ENCODE data around the gene TGFBR3L.
"Not testable (repeated sequence)": the region's sequence is repeated elsewhere in the genome, so short reads cannot be mapped to it uniquely, and the experiment has no call there.

Gene TGFBR3L

DNA sequence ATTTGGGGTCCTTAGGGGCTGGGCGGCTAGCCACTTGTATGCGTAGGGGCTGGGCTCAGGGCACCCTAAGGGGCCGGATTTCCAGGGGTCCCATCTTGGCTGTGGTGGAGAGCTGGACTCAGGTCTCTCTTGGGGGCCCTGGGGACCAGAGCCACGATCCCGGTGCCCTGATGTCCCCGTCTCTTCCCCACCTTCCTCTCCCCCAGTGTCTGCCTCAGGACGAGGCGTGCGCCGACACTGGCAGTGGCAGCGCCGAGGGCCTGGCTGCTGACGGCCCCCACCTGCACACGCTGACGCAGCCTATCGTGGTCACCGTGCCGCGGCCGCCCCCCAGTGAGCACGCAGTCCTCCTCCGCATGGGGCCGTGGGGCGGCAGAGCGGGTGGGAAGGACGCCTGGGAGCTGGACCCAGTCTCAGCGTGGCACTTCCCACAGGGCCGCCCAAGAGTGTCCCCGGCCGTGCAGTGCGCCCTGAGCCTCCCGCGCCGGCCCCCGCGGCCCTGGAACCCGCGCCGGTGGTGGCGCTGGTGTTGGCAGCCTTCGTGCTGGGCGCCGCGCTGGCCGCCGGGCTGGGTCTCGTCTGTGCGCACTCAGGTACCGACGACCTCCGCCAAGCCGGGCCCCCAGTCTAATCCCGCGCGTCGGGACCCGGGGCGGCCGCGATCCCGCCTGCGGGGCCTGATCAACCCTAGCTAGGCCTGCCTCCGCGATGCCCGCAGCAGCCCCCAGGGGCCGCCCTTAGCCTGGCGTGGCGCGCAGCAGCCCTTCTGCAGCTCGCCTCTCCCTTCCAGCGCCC lies 2.8 kb downstream of the TGFBR3L start:
- peak in 1 of 3 donors; percentile 39 for DNase-seq
- H3K27ac ChIP-seq (ENCODE audit: insufficient read depth, low read length, poor library complexity, severe bottlenecking), result no peak overlapping the region

GRCh38 chr19:7918062-7918614 lies 3.5 kb downstream of the TGFBR3L start:
- not testable (repeated sequence) for DNase-seq; H3K27ac ChIP-seq (ENCODE audit: insufficient read depth, low read length, poor library complexity, severe bottlenecking); H3K9me3 ChIP-seq (ENCODE audit: control insufficient read depth, low read length)
- Histone ChIP-seq H3K4me1 (ENCODE audit: control insufficient read depth, insufficient read depth, low read length, poor library complexity, severe bottlenecking) (peaks cover 43% of the 10 kb centered on the region), H3K27me3 (replicated peaks; ENCODE audit: control insufficient read depth, insufficient read depth, low read length, poor library complexity, severe bottlenecking) (peaks cover 31% of the 10 kb centered on the region), H3K4me3 (ENCODE audit: insufficient read depth, low read depth, low read length, poor library complexity, severe bottlenecking) (peak overlapping the region; percentile 40), H3K36me3 (ENCODE audit: control insufficient read depth, insufficient read depth, low read length) (peaks cover 13% of the 10 kb centered on the region)

More for the DNA sequence above, 2.8 kb downstream of the TGFBR3L start:
- H3K36me3 ChIP-seq (ENCODE audit: control insufficient read depth, insufficient read depth, low read length), result peaks cover 12% of the 10 kb centered on the region
- H3K9me3 ChIP-seq (ENCODE audit: control insufficient read depth, low read length), result no peaks in the 10 kb centered on the region
- H3K4me1 ChIP-seq (ENCODE audit: control insufficient read depth, insufficient read depth, low read length, poor library complexity, severe bottlenecking), result peaks cover 43% of the 10 kb centered on the region
- H3K4me3 ChIP-seq (ENCODE audit: insufficient read depth, low read depth, low read length, poor library complexity, severe bottlenecking), result peak overlapping the region; percentile 40
- H3K27me3 ChIP-seq (replicated peaks; ENCODE audit: control insufficient read depth, insufficient read depth, low read length, poor library complexity, severe bottlenecking), result peaks cover 31% of the 10 kb centered on the region

DNA sequence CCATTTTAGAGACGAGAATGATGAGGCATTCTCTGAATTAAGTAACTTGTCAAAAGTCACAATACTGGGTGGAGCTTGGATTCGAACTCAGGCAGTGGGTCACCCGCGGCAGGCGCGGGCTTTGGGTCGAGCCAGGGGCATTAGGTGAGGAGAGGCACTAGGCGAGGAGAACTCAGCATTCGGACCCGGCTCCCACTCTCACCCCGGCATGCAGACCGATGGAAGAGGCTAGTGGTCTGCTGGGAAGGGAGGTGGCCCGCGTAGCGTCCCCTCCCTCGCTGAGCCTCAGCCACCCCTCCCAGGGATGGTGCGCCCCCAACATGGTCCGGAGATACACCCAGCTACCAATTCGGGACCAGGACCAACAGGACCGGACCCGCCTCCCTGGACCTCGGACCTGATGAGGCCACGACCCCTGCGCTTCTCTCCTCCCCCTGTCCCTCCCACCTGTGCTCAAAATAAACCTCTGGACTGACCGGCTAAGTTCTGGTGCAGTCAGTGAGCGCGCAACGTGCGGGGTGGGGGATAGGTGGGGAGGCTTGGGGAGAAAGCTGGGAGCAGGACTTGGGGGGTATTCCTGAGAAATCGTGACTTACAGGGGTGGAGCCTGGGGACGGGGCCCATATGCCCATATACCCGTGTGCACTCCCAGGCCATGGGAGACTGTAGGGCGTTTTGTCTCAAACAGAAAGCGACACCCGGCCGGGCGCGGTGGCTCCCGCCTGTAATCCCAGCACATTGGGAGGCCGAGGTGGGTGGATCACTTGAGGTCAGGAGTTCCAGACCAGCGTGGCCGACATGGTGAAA lies 4.2 kb downstream of the TGFBR3L start:
- Histone ChIP-seq H3K27me3 (replicated peaks; ENCODE audit: control insufficient read depth, insufficient read depth, low read length, poor library complexity, severe bottlenecking) (peaks cover 31% of the 10 kb centered on the region), H3K36me3 (ENCODE audit: control insufficient read depth, insufficient read depth, low read length) (peaks cover 15% of the 10 kb centered on the region), H3K4me3 (ENCODE audit: insufficient read depth, low read depth, low read length, poor library complexity, severe bottlenecking) (no peak overlapping the region), H3K9me3 (ENCODE audit: control insufficient read depth, low read length) (no peaks in the 10 kb centered on the region), H3K4me1 (ENCODE audit: control insufficient read depth, insufficient read depth, low read length, poor library complexity, severe bottlenecking) (peaks cover 43% of the 10 kb centered on the region), H3K27ac (ENCODE audit: insufficient read depth, low read length, poor library complexity, severe bottlenecking) (no peak overlapping the region)
- DNase-seq, result no peak

GRCh38 chr19:7919610-7920518 lies 5.2 kb downstream of the TGFBR3L start, which contains the start of gene SNAPC2:
TSS of gene SNAPC2 (plus strand) at chr19:7920338. CDS start at chr19:7920367, 29 bp downstream.
- H3K4me1 ChIP-seq (ENCODE audit: control insufficient read depth, insufficient read depth, low read length, poor library complexity, severe bottlenecking), result peaks cover 47% of the 10 kb centered on the region
- no peaks in the 10 kb centered on the region for H3K9me3 ChIP-seq (ENCODE audit: control insufficient read depth, low read length)
- H3K27me3 ChIP-seq (replicated peaks; ENCODE audit: control insufficient read depth, insufficient read depth, low read length, poor library complexity, severe bottlenecking), result peaks cover 31% of the 10 kb centered on the region
- H3K27ac ChIP-seq (ENCODE audit: insufficient read depth, low read length, poor library complexity, severe bottlenecking), result peak within 1 kb of the TSS; percentile 72
- peak; percentile 92 to 94 (median 93) for DNase-seq
- H3K4me3 ChIP-seq (ENCODE audit: insufficient read depth, low read depth, low read length, poor library complexity, severe bottlenecking), result peak within 1 kb of the TSS; percentile 90
- H3K36me3 ChIP-seq (ENCODE audit: control insufficient read depth, insufficient read depth, low read length), result peaks cover 15% of the 10 kb centered on the region

- Histone ChIP-seq H3K4me1 (ENCODE audit: control insufficient read depth, insufficient read depth, low read length, poor library complexity, severe bottlenecking) (peaks cover 51% of the 10 kb centered on the region), H3K4me3 (ENCODE audit: insufficient read depth, low read depth, low read length, poor library complexity, severe bottlenecking) (peak overlapping the region; percentile 90), H3K9me3 (ENCODE audit: control insufficient read depth, low read length) (no peaks in the 10 kb centered on the region), H3K27ac (ENCODE audit: insufficient read depth, low read length, poor library complexity, severe bottlenecking) (peak overlapping the region; percentile 72), H3K36me3 (ENCODE audit: control insufficient read depth, insufficient read depth, low read length) (peaks cover 15% of the 10 kb centered on the region), H3K27me3 (replicated peaks; ENCODE audit: control insufficient read depth, insufficient read depth, low read length, poor library complexity, severe bottlenecking) (peaks cover 29% of the 10 kb centered on the region)
- DNase-seq, result peak; percentile 99 to 100 (median 99)
Measured at GRCh38 chr19:7920519-7921301, 6.1 kb downstream of the TGFBR3L start.

DNA sequence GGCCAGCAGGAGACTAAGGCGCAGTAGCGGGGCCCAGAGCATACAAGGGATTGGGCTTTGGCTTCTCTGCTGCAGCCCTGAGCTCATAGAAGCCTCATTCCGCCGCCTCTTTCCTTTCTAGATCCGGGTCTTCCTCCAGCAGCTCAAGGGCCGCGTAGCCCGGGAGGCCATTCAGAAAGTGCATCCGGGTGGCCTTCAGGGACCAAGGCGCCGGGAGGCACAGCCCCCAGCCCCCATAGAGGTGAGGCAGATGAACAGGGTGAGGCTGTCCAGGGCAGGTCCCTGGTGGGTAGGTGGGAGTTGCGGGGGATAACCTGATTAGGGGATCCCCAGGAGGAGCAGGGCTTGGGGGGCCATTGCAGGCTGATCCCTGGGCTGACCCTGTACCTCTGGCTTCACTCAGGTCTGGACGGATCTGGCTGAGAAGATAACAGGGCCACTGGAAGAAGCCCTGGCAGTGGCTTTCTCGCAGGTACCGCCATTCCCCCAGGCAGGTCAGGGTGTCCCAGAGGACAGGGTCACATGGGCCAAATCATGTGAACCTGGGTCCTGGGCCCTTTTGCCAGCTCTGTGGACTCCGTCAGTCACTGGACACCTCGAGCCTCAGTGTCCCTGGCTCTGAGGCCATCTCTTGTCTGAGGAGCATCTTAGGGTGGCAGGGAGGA lies 6.8 kb downstream of the TGFBR3L start:
- H3K9me3 ChIP-seq (ENCODE audit: control insufficient read depth, low read length), result no peaks in the 10 kb centered on the region
- H3K27me3 ChIP-seq (replicated peaks; ENCODE audit: control insufficient read depth, insufficient read depth, low read length, poor library complexity, severe bottlenecking), result peaks cover 22% of the 10 kb centered on the region
- peak overlapping the region; percentile 54 for H3K27ac ChIP-seq (ENCODE audit: insufficient read depth, low read length, poor library complexity, severe bottlenecking)
- no peak for DNase-seq
- peaks cover 15% of the 10 kb centered on the region for H3K36me3 ChIP-seq (ENCODE audit: control insufficient read depth, insufficient read depth, low read length)
- peak overlapping the region; percentile 24 for H3K4me3 ChIP-seq (ENCODE audit: insufficient read depth, low read depth, low read length, poor library complexity, severe bottlenecking)
- H3K4me1 ChIP-seq (ENCODE audit: control insufficient read depth, insufficient read depth, low read length, poor library complexity, severe bottlenecking), result peaks cover 46% of the 10 kb centered on the region

DNA sequence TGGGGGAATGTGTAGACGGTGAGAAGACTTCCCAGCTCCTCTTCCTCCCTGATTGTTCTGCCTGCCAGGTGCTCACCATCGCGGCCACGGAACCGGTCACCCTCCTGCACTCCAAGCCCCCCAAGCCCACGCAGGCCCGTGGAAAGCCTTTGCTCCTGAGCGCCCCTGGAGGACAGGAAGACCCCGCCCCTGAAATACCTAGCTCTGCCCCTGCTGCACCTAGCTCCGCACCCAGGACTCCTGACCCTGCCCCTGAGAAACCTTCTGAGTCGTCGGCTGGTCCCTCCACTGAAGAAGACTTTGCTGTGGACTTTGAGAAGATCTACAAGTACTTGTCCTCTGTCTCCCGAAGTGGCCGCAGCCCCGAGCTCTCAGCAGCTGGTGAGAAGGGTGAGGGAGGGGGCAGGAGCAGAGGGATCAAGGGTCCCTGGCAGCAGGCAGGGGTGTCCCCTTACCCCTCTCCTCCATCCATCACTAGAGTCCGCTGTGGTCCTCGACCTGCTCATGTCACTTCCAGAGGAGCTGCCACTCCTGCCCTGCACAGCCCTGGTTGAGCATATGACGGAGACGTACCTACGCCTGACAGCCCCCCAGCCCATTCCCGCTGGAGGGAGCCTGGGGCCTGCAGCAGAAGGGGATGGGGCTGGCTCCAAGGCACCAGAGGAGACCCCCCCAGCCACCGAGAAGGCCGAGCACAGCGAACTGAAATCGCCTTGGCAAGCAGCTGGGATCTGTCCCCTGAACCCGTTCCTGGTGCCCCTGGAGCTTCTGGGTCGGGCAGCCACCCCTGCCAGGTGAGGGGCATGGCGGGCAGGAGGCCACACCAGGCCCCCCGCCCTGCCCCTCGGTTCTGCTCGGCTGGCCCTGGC lies 7.6 kb downstream of the TGFBR3L start:
- no peak for DNase-seq
- Histone ChIP-seq H3K27ac (ENCODE audit: insufficient read depth, low read length, poor library complexity, severe bottlenecking) (peak overlapping the region; percentile 17), H3K36me3 (ENCODE audit: control insufficient read depth, insufficient read depth, low read length) (peaks cover 15% of the 10 kb centered on the region), H3K4me3 (ENCODE audit: insufficient read depth, low read depth, low read length, poor library complexity, severe bottlenecking) (no peak overlapping the region), H3K4me1 (ENCODE audit: control insufficient read depth, insufficient read depth, low read length, poor library complexity, severe bottlenecking) (peaks cover 42% of the 10 kb centered on the region), H3K27me3 (replicated peaks; ENCODE audit: control insufficient read depth, insufficient read depth, low read length, poor library complexity, severe bottlenecking) (peaks cover 16% of the 10 kb centered on the region), H3K9me3 (ENCODE audit: control insufficient read depth, low read length) (no peaks in the 10 kb centered on the region)

DNA sequence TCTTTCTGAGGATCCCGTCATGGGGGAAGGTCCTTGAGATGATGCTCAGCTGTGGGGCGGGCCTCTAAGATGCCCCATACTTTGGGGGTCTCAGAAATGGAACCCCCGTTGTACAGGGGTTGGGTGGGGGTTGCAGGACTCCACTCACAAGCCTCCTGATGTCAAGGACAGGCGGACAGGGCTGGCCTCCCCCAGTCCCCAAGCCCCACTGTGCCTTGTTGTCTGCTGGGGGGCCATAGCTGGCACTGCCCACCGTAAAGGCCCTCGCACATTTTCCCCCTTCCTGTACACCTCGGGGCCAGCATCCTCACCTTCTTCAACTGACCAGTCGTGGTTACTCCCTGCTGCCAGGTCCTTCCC lies 8.2 kb downstream of the TGFBR3L start:
- H3K27ac ChIP-seq (ENCODE audit: insufficient read depth, low read length, poor library complexity, severe bottlenecking), result no peak overlapping the region
- H3K36me3 ChIP-seq (ENCODE audit: control insufficient read depth, insufficient read depth, low read length), result peaks cover 15% of the 10 kb centered on the region
- no peak for DNase-seq
- H3K27me3 ChIP-seq (replicated peaks; ENCODE audit: control insufficient read depth, insufficient read depth, low read length, poor library complexity, severe bottlenecking), result peaks cover 11% of the 10 kb centered on the region
- H3K9me3 ChIP-seq (ENCODE audit: control insufficient read depth, low read length), result no peaks in the 10 kb centered on the region
- peaks cover 36% of the 10 kb centered on the region for H3K4me1 ChIP-seq (ENCODE audit: control insufficient read depth, insufficient read depth, low read length, poor library complexity, severe bottlenecking)
- no peak overlapping the region for H3K4me3 ChIP-seq (ENCODE audit: insufficient read depth, low read depth, low read length, poor library complexity, severe bottlenecking)
